H1 (cell line): ENCODE data around the gene MCM5. TPM values are rescaled to one million over a fixed set of nuclear protein-coding genes. Genes with fewer than 3 reads are reported as not detected.

Experiments used
- CTCF ChIA-PET: fragments of 300-600 bp; sonication (Branson Sonifier 250); formaldehyde crosslinking; loops from one replicate; lab custom pipeline; 2021; ENCODE audit not compliant: partially characterized antibody; lab: Charles Lee
- POLR2A ChIA-PET: fragments of 300-600 bp; sonication (Branson Sonifier 250); formaldehyde crosslinking; loops from one replicate; lab custom pipeline; 2021; ENCODE audit warnings: inconsistent platforms; ENCODE audit not compliant: partially characterized antibody; lab: Charles Lee
- DNase-seq, 2 experiments: peaks; one replicate each; pipeline versions ENCODE4 v3.0.0 to v3.0.0-alpha.2; 2010 to 2022; ENCODE audit warnings: low spot score in 2 of 2, low read depth in 1 of 2, mixed read lengths in 1 of 2
- FAIRE-seq: peaks from 2 replicates; lab custom pipeline; 2011; peaks lifted over from hg19 to GRCh38; lab: Jason Lieb, UNC
- H2AFZ ChIP-seq: 2 replicates; pipeline ENCODE4 v1.8.1; 2012; ENCODE audit warnings: low read length, inconsistent platforms
- H2AK5ac ChIP-seq: 2 replicates; pipeline ENCODE4 v1.6.1; 2013; ENCODE audit warnings: low read depth, low read length
- H2BK120ac ChIP-seq: replicated peaks from 2 replicates; pipeline ENCODE3; 2013; ENCODE audit warnings: low read depth, low read length, inconsistent platforms
- H2BK12ac ChIP-seq: 2 replicates; pipeline ENCODE4 v1.6.1; 2013; ENCODE audit warnings: low read depth, low read length
- H2BK15ac ChIP-seq: 2 replicates; pipeline ENCODE4 v1.6.1; 2013; ENCODE audit warnings: low read length
- H2BK20ac ChIP-seq: 2 replicates; pipeline ENCODE4 v1.6.1; 2013; ENCODE audit warnings: low read length
- H2BK5ac ChIP-seq: 2 replicates; pipeline ENCODE4 v1.6.1; 2013; ENCODE audit warnings: low read depth, low read length
- H3K14ac ChIP-seq: 2 replicates; pipeline ENCODE4 v1.6.1; 2013; ENCODE audit warnings: inconsistent platforms; ENCODE audit not compliant: insufficient read length
- H3K18ac ChIP-seq: 2 replicates; pipeline ENCODE4 v1.6.1; 2013; ENCODE audit warnings: low read length; ENCODE audit errors: extremely low read depth
- H3K23ac ChIP-seq: 2 replicates; pipeline ENCODE4 v1.6.1; 2013; ENCODE audit warnings: inconsistent platforms; ENCODE audit not compliant: insufficient read length
- H3K23me2 ChIP-seq: 2 replicates; pipeline ENCODE4 v1.6.1; 2013; ENCODE audit warnings: low read depth, low read length
- H3K27ac ChIP-seq: 2 replicates; pipeline ENCODE4 v1.6.1; 2011; ENCODE audit warnings: low read depth, low read length, inconsistent platforms
- H3K27me3 ChIP-seq, 4 experiments: replicated peaks in 1 of 4; 1 replicate in 1 of 4; 2 replicates in 3 of 4; pipeline versions ENCODE4 v1.6.1 to v1.8.1; 2011 to 2013; ENCODE audit warnings: low read length in 3 of 4, mild to moderate bottlenecking in 3 of 4, inconsistent platforms in 2 of 4, mixed read lengths in 2 of 4, moderate library complexity in 1 of 4; ENCODE audit not compliant: control insufficient read depth in 3 of 4, insufficient read depth in 3 of 4; ENCODE audit errors: extremely low read depth in 1 of 4
- H3K36me3 ChIP-seq, 4 experiments: 2 replicates each; pipeline versions ENCODE4 v1.6.1 to v1.8.1; 2011 to 2013; ENCODE audit warnings: mild to moderate bottlenecking in 4 of 4, low read length in 3 of 4, moderate library complexity in 2 of 4, control low read depth in 1 of 4, inconsistent platforms in 1 of 4; ENCODE audit not compliant: insufficient read depth in 4 of 4, control insufficient read depth in 2 of 4
- H3K4ac ChIP-seq: replicated peaks from 2 replicates; pipeline ENCODE3; 2013; ENCODE audit warnings: low read length, low read depth, mixed read lengths, inconsistent platforms; ENCODE audit not compliant: insufficient read length
- H3K4me1 ChIP-seq, 4 experiments: replicated peaks in 1 of 4; 1 replicate in 1 of 4; 2 replicates in 3 of 4; pipeline versions ENCODE4 v1.6.1 to v1.8.1; 2011 to 2013; ENCODE audit warnings: low read length in 3 of 4, inconsistent platforms in 2 of 4, mixed read lengths in 1 of 4; ENCODE audit not compliant: insufficient read depth in 4 of 4, control insufficient read depth in 3 of 4
- H3K4me2 ChIP-seq, 2 experiments: 2 replicates each; pipeline versions ENCODE4 v1.6.1 to v1.8.1; 2011 to 2013; ENCODE audit warnings: low read depth in 2 of 2, low read length in 2 of 2, control low read depth in 1 of 2, inconsistent platforms in 1 of 2, mild to moderate bottlenecking in 1 of 2; ENCODE audit not compliant: insufficient read depth in 1 of 2
- H3K4me3 ChIP-seq, 4 experiments: fragments of 200-600, 300-600 bp in 1 of 4; sonication (generic), shearing (Covaris generic), sonication (Bioruptor Twin) in 1 of 4; 2 replicates each; pipeline versions ENCODE4 v1.5.1 to v1.8.1; 2011 to 2016; ENCODE audit warnings: low read length in 4 of 4, low read depth in 3 of 4, control low read depth in 2 of 4, inconsistent platforms in 2 of 4, mild to moderate bottlenecking in 2 of 4, mixed read lengths in 1 of 4, moderate library complexity in 1 of 4; ENCODE audit not compliant: insufficient read depth in 2 of 4; ENCODE audit errors: extremely low read depth in 1 of 4
- H3K56ac ChIP-seq: replicated peaks from 2 replicates; pipeline ENCODE3; 2013; ENCODE audit warnings: low read depth, mild to moderate bottlenecking, mixed read lengths, low read length, inconsistent platforms; ENCODE audit not compliant: insufficient read length
- H3K79me1 ChIP-seq: 2 replicates; pipeline ENCODE4 v1.6.1; 2013; ENCODE audit warnings: low read depth, low read length, control low read depth
- H3K79me2 ChIP-seq, 2 experiments: 2 replicates each; pipeline versions ENCODE4 v1.6.1 to v1.8.1; 2012 to 2013; ENCODE audit warnings: low read length in 2 of 2, mild to moderate bottlenecking in 2 of 2, inconsistent platforms in 1 of 2; ENCODE audit not compliant: insufficient read depth in 2 of 2, control insufficient read depth in 1 of 2
- H3K9ac ChIP-seq, 4 experiments: replicated peaks in 1 of 4; 1 replicate in 1 of 4; 2 replicates in 3 of 4; pipeline versions ENCODE4 v1.6.1 to v1.8.1; 2011 to 2013; ENCODE audit warnings: low read depth in 3 of 4, low read length in 3 of 4, control low read depth in 2 of 4, mild to moderate bottlenecking in 2 of 4, moderate library complexity in 2 of 4, inconsistent platforms in 1 of 4; ENCODE audit errors: extremely low read depth in 1 of 4
- H3K9me3 ChIP-seq, 2 experiments: 2 replicates each; pipeline versions ENCODE4 v1.6.1 to v1.8.1; 2012 to 2013; ENCODE audit warnings: mild to moderate bottlenecking in 2 of 2, moderate library complexity in 2 of 2, control low read depth in 1 of 2, inconsistent platforms in 1 of 2, low read depth in 1 of 2, low read length in 1 of 2, mixed read lengths in 1 of 2; ENCODE audit not compliant: insufficient read depth in 2 of 2
- H4K20me1 ChIP-seq, 2 experiments: replicated peaks in 1 of 2; 2 replicates each; pipeline versions ENCODE3 to v1.8.1; 2011 to 2013; ENCODE audit warnings: inconsistent platforms in 2 of 2, low read length in 2 of 2, mild to moderate bottlenecking in 1 of 2; ENCODE audit not compliant: insufficient read depth in 2 of 2, control insufficient read depth in 1 of 2
- H4K5ac ChIP-seq: 2 replicates; pipeline ENCODE4 v1.6.1; 2013; ENCODE audit warnings: low read length, low read depth, mixed read lengths, inconsistent platforms; ENCODE audit not compliant: insufficient read length
- H4K8ac ChIP-seq: 2 replicates; pipeline ENCODE4 v1.8.0; 2013; ENCODE audit warnings: mild to moderate bottlenecking, moderate library complexity, low read length, inconsistent platforms; ENCODE audit not compliant: insufficient read depth; ENCODE audit errors: extremely low read depth
- H4K91ac ChIP-seq: replicated peaks from 2 replicates; pipeline ENCODE3; 2013; ENCODE audit warnings: low read length, mixed read lengths, inconsistent platforms; ENCODE audit not compliant: insufficient read length
- NRF1 ChIP-seq: IDR thresholded peaks from 2 replicates; pipeline ENCODE4 v1.6.1; 2011; ENCODE audit warnings: mild to moderate bottlenecking, low read depth, low read length, improper control_type of control experiment
- POLR2AphosphoS5 ChIP-seq: IDR thresholded peaks from 2 replicates; pipeline ENCODE4 v1.6.1; 2011; ENCODE audit warnings: low read depth, low read length
- WGBS, 2 experiments: shearing (Covaris generic) in 1 of 2; methylation state at CpG; one replicate each; pipeline versions ENCODE4 v1.1.6 to v1.1.7; 2013 to 2015; ENCODE audit warnings: low lambda C conversion rate in 2 of 2, mixed read lengths in 2 of 2, inconsistent platforms in 1 of 2, low coverage in 1 of 2, missing lambda C conversion rate in 1 of 2; ENCODE audit not compliant: insufficient replicate concordance in 2 of 2, insufficient coverage in 1 of 2, insufficient read length in 1 of 2; ENCODE audit errors: extremely low coverage in 1 of 2, missing lambda C conversion rate in 1 of 2; 5-methylcytosine and 5-hydroxymethylcytosine counted together
- polyA plus RNA-seq, 7 experiments: library from polyadenylated mRNA; depleted of rRNA in 3 of 7; stranded (reverse) in 5 of 7; unstranded in 2 of 7; fragments of >200 nt in 5 of 7; fragments of 200-250 nt in 2 of 7; gene quantifications; 1 replicate in 5 of 7; 2 replicates in 1 of 7; 4 replicates in 1 of 7; pipeline versions ENCODE4 v1.2.1 to v1.2.3, GENCODE V29; 2011 to 2013; ENCODE audit warnings: missing spikeins in 2 of 7, mixed read lengths in 2 of 7
- total RNA-seq: library from RNA; stranded (reverse); fragmentation: NEBNext Ultra II Directional; extraction: Animal tissue kit (Norgen Biotek cat#: 25700); gene quantifications from 2 replicates; pipeline ENCODE4 v1.2.1, GENCODE V29; 2021

MCM5 gene
- total and polyA plus RNA-seq, 2 of the 8 experiments (the other 6 are each of a cell fraction or from before 2014, with no cell fraction given) = 210 to 305 TPM

GRCh38 chr22:35406443-35406842 is 6.5 kb downstream of the MCM5 start:
- Histone ChIP-seq H4K91ac (no peak overlapping the region), H3K4me1 (peaks cover 2 to 14% (median 5%) of the 10 kb centered on the region in 4 experiments; a peak in 6 of 7 replicates), H3K4me3 (no peak overlapping the region), H2BK120ac (no peak overlapping the region), H3K9me3 (no peaks in the 10 kb centered on the region), H3K23ac (no peak overlapping the region), H3K18ac (no peak overlapping the region), H3K4me2 (no peak overlapping the region), H2BK12ac (no peak overlapping the region), H3K56ac (no peak overlapping the region), H3K27me3 (no peaks in the 10 kb centered on the region), H2BK5ac (no peak overlapping the region), H3K79me1 (peaks cover 6% of the 10 kb centered on the region; the same call in 1 of the 2 replicates), H3K36me3 (peaks cover 60 to 95% (median 84%) of the 10 kb centered on the region in 4 experiments), H4K8ac (no peak overlapping the region), H2BK15ac (no peak overlapping the region), H2AFZ (no peak overlapping the region), H3K23me2 (no peaks in the 10 kb centered on the region), H4K5ac (no peak overlapping the region), H3K9ac (no peak overlapping the region), H4K20me1 (peaks cover 6 to 21% of the 10 kb centered on the region in 2 experiments), H2AK5ac (no peak overlapping the region), H3K79me2 (peaks cover 2 to 28% of the 10 kb centered on the region in 2 experiments; a peak in 3 of 4 replicates), H3K27ac (no peak overlapping the region), H3K14ac (no peak overlapping the region), H2BK20ac (no peak overlapping the region), H3K4ac (no peak overlapping the region)
- ChIA-PET POLR2A (interaction anchor here (0.6 to 57.4 kb wide), 6 partner anchors 8 to 610 kb away, joined by 3 to 1995 read pairs (median 8); partner anchors contain the start of genes HMOX1 and MCM5), CTCF (interaction anchor here (1.0 to 14.1 kb wide), 5 partner anchors 9 to 54 kb away, joined by 3 to 122 read pairs (median 4); no protein-coding TSS in a partner anchor)
- no peak for DNase-seq
- WGBS, 2 experiments = 90% methylated on average over 13 of the region's 13 CpGs; no CpG with 5 or more reads in 1 of the 2 experiments
- peak; percentile 52; the same call in 1 of the 2 replicates for TF ChIP-seq POLR2AphosphoS5
- TF ChIP-seq NRF1 = no peak
- no peak for FAIRE-seq
